DMS79 treated with DMSO at 0.1 percent for 48 hours (cell line): ENCODE data around the gene THRA.
A peak's percentile ranks its signal among the peaks of the same experiment; 100 is the strongest.

Experiments
- DNase-seq: peaks from one replicate; lab custom pipeline; 2025; lab: John Stamatoyannopoulos, UW

THRA gene, protein sequence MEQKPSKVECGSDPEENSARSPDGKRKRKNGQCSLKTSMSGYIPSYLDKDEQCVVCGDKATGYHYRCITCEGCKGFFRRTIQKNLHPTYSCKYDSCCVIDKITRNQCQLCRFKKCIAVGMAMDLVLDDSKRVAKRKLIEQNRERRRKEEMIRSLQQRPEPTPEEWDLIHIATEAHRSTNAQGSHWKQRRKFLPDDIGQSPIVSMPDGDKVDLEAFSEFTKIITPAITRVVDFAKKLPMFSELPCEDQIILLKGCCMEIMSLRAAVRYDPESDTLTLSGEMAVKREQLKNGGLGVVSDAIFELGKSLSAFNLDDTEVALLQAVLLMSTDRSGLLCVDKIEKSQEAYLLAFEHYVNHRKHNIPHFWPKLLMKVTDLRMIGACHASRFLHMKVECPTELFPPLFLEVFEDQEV

GRCh38 chr17:40062329-40063186, at the start of gene THRA:
TSS of gene THRA (plus strand) at chr17:40062965. CDS start at chr17:40074489, 11,524 bp downstream.
- peak; percentile 32 for DNase-seq

- DNase-seq: no peak
Observed at GRCh38 chr17:40014375-40014980, 48.3 kb upstream of the THRA start.

- no peak for DNase-seq
Observed at GRCh38 chr17:40015005-40015997, 47.5 kb upstream of the THRA start, which contains the start of gene CSF3. TSS of gene CSF3 (plus strand) at chr17:40015440. CDS start at chr17:40015475, 35 bp downstream.

DNA sequence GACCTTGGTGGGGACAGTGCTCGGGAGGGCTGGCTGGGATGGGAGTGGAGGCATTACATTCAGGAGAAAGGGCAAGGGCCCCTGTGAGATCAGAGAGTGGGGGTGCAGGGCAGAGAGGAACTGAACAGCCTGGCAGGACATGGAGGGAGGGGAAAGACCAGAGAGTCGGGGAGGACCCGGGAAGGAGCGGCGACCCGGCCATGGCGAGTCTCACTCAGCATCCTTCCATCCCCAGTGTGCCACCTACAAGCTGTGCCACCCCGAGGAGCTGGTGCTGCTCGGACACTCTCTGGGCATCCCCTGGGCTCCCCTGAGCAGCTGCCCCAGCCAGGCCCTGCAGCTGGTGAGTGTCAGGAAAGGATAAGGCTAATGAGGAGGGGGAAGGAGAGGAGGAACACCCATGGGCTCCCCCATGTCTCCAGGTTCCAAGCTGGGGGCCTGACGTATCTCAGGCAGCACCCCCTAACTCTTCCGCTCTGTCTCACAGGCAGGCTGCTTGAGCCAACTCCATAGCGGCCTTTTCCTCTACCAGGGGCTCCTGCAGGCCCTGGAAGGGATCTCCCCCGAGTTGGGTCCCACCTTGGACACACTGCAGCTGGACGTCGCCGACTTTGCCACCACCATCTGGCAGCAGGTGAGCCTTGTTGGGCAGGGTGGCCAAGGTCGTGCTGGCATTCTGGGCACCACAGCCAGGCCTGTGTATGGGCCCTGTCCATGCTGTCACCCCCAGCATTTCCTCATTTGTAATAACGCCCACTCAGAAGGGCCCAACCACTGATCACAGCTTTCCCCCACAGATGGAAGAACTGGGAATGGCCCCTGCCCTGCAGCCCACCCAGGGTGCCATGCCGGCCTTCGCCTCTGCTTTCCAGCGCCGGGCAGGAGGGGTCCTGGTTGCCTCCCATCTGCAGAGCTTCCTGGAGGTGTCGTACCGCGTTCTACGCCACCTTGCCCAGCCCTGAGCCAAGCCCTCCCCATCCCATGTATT, 46.5 kb upstream of the THRA start:
- no peak for DNase-seq

DNA sequence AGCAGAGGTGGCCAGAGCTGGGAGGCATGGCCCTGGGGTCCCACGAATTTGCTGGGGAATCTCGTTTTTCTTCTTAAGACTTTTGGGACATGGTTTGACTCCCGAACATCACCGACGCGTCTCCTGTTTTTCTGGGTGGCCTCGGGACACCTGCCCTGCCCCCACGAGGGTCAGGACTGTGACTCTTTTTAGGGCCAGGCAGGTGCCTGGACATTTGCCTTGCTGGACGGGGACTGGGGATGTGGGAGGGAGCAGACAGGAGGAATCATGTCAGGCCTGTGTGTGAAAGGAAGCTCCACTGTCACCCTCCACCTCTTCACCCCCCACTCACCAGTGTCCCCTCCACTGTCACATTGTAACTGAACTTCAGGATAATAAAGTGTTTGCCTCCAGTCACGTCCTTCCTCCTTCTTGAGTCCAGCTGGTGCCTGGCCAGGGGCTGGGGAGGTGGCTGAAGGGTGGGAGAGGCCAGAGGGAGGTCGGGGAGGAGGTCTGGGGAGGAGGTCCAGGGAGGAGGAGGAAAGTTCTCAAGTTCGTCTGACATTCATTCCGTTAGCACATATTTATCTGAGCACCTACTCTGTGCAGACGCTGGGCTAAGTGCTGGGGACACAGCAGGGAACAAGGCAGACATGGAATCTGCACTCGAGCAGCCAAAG, 45.2 kb upstream of the THRA start:
- DNase-seq: no peak

- no peak for DNase-seq
Observed at GRCh38 chr17:40018211-40019121, 44.3 kb upstream of the THRA start.

DNA sequence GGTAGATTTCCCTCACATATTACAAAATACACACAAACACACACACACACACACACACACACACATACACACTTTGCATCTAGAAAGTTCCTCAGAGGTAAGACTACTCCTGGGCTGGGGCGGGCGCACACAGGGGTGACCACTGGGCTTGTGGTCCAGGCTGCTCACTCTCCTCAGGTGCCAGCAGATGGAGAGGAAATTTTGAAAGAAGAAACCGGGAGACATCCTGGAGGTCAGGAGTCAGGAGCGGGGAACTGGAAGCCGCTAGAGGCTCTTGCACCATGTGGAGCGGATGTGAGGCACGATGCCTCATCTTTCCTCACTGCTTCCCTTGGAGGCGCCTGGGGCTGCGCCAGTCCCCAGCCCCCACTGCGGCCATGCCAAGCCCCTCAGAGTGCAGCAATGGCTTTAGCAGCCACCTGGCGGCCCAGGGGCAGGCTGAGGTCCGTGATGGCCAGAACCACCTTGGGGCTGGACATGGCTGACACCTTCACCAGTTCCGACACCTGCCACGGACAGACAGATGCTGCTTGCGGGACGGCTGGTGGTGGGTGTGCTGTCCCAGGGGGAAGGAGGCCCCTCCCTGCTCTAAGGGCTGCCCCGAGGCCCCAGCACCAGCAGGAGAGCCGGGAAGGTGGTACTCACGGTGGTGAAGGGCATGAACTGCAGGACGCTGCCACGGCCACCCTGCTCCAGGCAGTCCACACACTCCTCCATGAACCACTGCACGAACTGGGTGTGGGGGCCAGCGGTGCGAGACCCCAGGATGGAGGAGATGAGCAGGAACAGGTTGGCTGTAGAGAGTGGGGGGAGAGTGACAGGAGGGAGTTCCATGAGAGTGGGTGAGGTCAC, 43.4 kb upstream of the THRA start:
- DNase-seq: no peak

DNA sequence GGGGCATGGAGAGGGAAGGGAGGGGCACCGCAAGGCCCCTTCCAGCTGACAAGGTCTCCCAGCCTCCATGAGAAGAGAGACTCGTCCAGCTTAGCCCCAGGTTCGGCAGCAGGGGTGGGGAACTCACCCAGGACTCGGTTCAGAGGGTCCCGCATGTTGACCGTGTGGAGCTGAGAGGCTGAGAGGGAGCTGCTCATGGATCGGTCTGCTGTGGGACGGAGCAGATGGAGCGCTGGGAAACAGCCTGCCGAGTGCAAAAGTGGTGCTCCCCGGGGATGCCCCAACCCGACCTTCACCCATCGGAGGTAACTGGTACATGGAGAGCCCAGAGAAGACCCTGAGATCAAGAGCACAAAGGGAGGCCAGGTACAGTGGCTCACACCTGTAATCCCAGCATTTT, 42.6 kb upstream of the THRA start:
- DNase-seq: no peak

- DNase-seq: no peak
Observed at GRCh38 chr17:40021451-40021971, 41.3 kb upstream of the THRA start.

GRCh38 chr17:40022497-40022896, 40.3 kb upstream of the THRA start:
- DNase-seq: no peak

DNA sequence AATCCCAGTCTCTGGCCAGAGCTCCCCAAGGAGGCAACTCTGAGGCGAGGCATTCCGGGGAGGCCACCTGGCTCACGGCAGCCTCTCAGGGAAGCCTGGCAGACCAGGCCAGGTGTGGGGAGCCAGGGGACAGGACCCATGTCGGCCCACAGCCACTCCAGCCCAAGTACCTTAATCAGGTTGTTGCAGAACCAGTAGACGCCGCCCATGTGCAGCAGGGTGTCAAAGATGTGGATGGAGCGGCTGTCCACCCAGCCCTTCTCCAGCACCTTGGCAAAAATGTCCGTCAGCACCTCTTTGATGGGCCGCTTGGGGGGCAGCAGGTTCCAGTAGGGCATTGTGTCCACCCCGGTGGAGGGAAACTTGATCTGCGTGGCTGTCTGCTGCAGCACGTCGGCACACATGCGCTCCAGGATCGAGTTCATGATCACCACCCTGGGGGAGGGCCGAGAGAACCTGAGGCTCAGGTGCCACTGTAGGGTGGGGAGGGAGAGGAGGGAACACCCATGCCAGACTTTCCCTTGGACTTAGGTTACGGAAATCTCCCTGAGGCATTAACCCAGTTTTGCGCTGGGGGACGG, 39.7 kb upstream of the THRA start:
- DNase-seq: peak; percentile 28

DNA sequence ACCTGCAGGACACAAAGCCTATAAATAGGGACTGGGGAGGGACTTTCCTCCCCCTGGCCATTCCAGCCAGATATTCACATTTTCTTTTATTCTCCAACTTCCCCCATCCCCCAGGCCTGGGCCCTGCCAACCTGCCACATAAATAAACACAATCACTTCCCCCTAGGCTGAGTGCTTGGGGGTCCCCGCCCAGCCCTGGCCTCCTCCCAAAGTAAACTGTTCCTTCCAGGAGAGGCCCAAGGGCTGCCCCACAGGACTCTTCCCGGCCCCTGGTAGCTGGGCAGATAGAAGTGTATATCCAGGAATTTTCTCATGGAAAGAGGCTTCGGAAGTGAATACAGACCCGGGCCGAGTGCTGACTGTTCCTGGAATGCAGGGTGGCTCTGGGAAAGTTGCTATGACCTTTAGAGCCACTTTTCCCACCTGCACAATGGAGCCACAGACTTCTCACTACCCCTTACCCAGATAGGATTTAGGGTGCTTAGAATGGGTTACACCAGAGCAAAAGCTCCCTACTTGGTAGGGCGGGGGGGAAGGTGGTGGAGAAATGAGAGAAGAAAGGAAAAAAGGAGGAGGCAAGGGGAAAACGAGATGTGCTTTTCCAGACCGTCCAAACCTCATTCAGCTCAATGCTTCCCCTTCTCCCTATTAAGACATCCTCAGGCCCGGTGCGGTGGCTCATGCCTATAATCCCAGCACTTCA, 39.0 kb upstream of the THRA start:
- peak; percentile 36 for DNase-seq

GRCh38 chr17:40024901-40025300, 37.9 kb upstream of the THRA start:
- DNase-seq: no peak

- DNase-seq: no peak
Observed at GRCh38 chr17:40025559-40025958, 37.2 kb upstream of the THRA start.

DNA sequence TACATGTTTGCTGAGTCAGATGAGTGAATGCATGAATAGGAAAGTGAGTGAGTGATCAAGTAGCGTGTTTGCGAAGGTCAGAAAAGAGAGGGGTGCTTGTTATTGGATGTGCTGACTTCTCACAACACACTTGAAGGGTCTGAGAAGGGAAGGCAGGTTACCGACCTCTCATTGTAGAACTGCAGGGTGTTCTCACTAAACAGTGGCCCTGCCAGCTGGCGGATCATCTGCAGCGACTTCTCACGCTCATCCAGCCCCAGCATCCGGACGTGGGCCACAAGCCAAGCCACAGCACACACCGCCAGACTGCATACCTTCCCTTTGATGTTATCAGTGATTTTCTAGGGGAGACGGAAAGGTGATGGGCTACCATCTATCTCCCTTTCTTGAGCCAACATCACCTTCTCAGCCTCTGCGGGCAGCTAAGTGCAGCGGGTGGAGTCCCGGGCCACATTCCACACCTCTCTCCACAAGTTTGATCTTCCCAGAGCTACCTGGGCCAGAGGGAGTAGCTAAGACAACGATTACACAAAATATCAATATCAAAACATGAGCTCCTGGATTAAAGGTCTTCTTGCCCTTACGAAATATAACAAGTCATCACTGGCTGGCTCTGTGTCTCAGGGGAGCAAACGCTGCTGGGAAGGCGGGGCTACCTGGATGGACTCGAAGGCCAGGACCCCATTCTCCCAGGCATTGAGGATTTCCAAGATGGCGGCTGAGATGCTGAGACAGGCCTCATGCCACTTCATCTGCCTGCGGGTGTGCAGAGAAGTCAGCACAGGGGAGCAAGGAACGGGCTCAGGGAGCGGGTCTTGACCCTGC, 36.6 kb upstream of the THRA start:
- DNase-seq: peak; percentile 97
